Measurements from ENCODE around the gene NAV2. TPM values are rescaled to one million over a fixed set of nuclear protein-coding genes. Genes with fewer than 3 reads are reported as not detected.

Gene NAV2
- total RNA-seq = 37.7 TPM
- 5.9 TPM for polyA plus RNA-seq (ENCODE audit: insufficient read depth, low read depth, low replicate concordance)
- long read RNA-seq, donor 1, partial matches to known transcripts = 35 of 40 reads
- long read RNA-seq, donor 1, other reads (novel, unspliced or antisense) = 0 of 40 reads
- long read RNA-seq, donor 2, partial matches to known transcripts = 0 of 3 reads
- long read RNA-seq, donor 2, other reads (novel, unspliced or antisense) = 0 of 3 reads
- long read RNA-seq, donor 3, partial matches to known transcripts = 5 of 9 reads
- long read RNA-seq, donor 3, other reads (novel, unspliced or antisense) = 0 of 9 reads
- long read RNA-seq, donor 4, partial matches to known transcripts = 97 of 98 reads
- long read RNA-seq, donor 4, other reads (novel, unspliced or antisense) = 0 of 98 reads
- long read RNA-seq, donor 5 = 0 reads
- long read RNA-seq, donor 6 = 0 reads
- long read RNA-seq, donor 7, partial matches to known transcripts = 3 of 13 reads
- long read RNA-seq, donor 7, other reads (novel, unspliced or antisense) = 10 of 13 reads
- long read RNA-seq, donor 8, partial matches to known transcripts = 55 of 56 reads
- long read RNA-seq, donor 8, other reads (novel, unspliced or antisense) = 0 of 56 reads
- long read RNA-seq, donor 9, partial matches to known transcripts = 0 of 1 reads
- long read RNA-seq, donor 9, other reads (novel, unspliced or antisense) = 0 of 1 reads
- long read RNA-seq, donor 10, partial matches to known transcripts = 8 of 11 reads
- long read RNA-seq, donor 10, other reads (novel, unspliced or antisense) = 0 of 11 reads

GRCh38 chr11:19712281-19713195 lies at the start of gene NAV2:
TSS of gene NAV2 (plus strand) at chr11:19712837. CDS start at chr11:19713696, 859 bp downstream.
- Histone ChIP-seq H3K4me3 (ENCODE audit: low read length in 3 of 3) (peak within 1 kb of the TSS; percentile 54 to 73 (median 65)), H3K4me1 (ENCODE audit: control insufficient read depth in 2 of 3, insufficient read depth in 2 of 3, low read depth in 1 of 3, low read length in 3 of 3) (peaks cover 0 to 27% (median 14%) of the 10 kb centered on the region in 3 donors), H3K27ac (ENCODE audit: low read depth in 2 of 2, low read length in 2 of 2) (peak within 1 kb of the TSS; percentile 73 to 75), H3K36me3 (ENCODE audit: control insufficient read depth in 2 of 3, insufficient read depth in 3 of 3, low read length in 3 of 3) (no peaks in the 10 kb centered on the region), H3K9ac (ENCODE audit: low read length in 3 of 3) (peak within 1 kb of the TSS; percentile 27 to 62 (median 49)), H3K27me3 (ENCODE audit: control insufficient read depth, insufficient read depth, low read length) (peaks cover 7% of the 10 kb centered on the region), H3K9me3 (ENCODE audit: control insufficient read depth in 2 of 3, insufficient read depth in 1 of 3, low read length in 3 of 3) (no peaks in the 10 kb centered on the region)
- intact Hi-C loops (cut with DNase I) = no loop called here
- no peak for TF ChIP-seq CTCF (IDR thresholded peaks at IDR 0.05; ENCODE audit: borderline replicate concordance, extremely low read depth, insufficient read depth)
- FAIRE-seq (no peak), DNase-seq (peak; percentile 94 to 98 (median 95))

GRCh38 chr11:19663206-19663605 lies 49.4 kb upstream of the NAV2 start:
- Histone ChIP-seq H3K27ac (ENCODE audit: low read depth in 2 of 2, low read length in 2 of 2) (no peak overlapping the region), H3K4me3 (ENCODE audit: low read length in 3 of 3) (no peak overlapping the region), H3K9ac (ENCODE audit: low read length in 3 of 3) (no peak overlapping the region), H3K4me1 (ENCODE audit: control insufficient read depth in 2 of 3, insufficient read depth in 2 of 3, low read depth in 1 of 3, low read length in 3 of 3) (no peaks in the 10 kb centered on the region), H3K9me3 (ENCODE audit: control insufficient read depth in 2 of 3, insufficient read depth in 1 of 3, low read length in 3 of 3) (no peaks in the 10 kb centered on the region), H3K27me3 (ENCODE audit: control insufficient read depth, insufficient read depth, low read length) (no peaks in the 10 kb centered on the region), H3K36me3 (ENCODE audit: control insufficient read depth in 2 of 3, insufficient read depth in 3 of 3, low read length in 3 of 3) (no peaks in the 10 kb centered on the region)
- no peak for TF ChIP-seq CTCF (IDR thresholded peaks at IDR 0.05; ENCODE audit: borderline replicate concordance, extremely low read depth, insufficient read depth)
- DNase-seq = no peak
- FAIRE-seq = no peak
- intact Hi-C loops (cut with DNase I) = no loop called here

GRCh38 chr11:19664886-19665548 lies 47.6 kb upstream of the NAV2 start:
- FAIRE-seq = no peak
- no peak overlapping the region for H3K4me3 ChIP-seq (ENCODE audit: low read length in 3 of 3)
- no peaks in the 10 kb centered on the region for H3K9me3 ChIP-seq (ENCODE audit: control insufficient read depth in 2 of 3, insufficient read depth in 1 of 3, low read length in 3 of 3)
- no peak overlapping the region for H3K9ac ChIP-seq (ENCODE audit: low read length in 3 of 3)
- H3K4me1 ChIP-seq (ENCODE audit: control insufficient read depth in 2 of 3, insufficient read depth in 2 of 3, low read depth in 1 of 3, low read length in 3 of 3) = no peaks in the 10 kb centered on the region
- H3K27ac ChIP-seq (ENCODE audit: low read depth in 2 of 2, low read length in 2 of 2) = no peak overlapping the region
- H3K27me3 ChIP-seq (ENCODE audit: control insufficient read depth, insufficient read depth, low read length) = no peaks in the 10 kb centered on the region
- intact Hi-C loops (cut with DNase I) = no loop called here
- TF ChIP-seq CTCF (IDR thresholded peaks at IDR 0.05; ENCODE audit: borderline replicate concordance, extremely low read depth, insufficient read depth) = no peak
- H3K36me3 ChIP-seq (ENCODE audit: control insufficient read depth in 2 of 3, insufficient read depth in 3 of 3, low read length in 3 of 3) = no peaks in the 10 kb centered on the region
- peak in 3 of 5 donors; percentile 36 to 42 (median 42) for DNase-seq

All from kidney (tissue), 22 donors.